C4-2B (cell line): ENCODE results near the gene L3MBTL4.

Source experiments
- ZFX ChIP-seq: fragments of 450-650 bp; IDR thresholded peaks from 2 replicates; pipeline ENCODE4 v1.6.1; 2017
- TF ChIP-seq, protein P1 (sequence below): fragments of 450-650 bp; conservative IDR thresholded peaks from 2 replicates; pipeline ENCODE4 v1.5.1; 2017; ENCODE audit warnings: mild to moderate bottlenecking

DNA sequence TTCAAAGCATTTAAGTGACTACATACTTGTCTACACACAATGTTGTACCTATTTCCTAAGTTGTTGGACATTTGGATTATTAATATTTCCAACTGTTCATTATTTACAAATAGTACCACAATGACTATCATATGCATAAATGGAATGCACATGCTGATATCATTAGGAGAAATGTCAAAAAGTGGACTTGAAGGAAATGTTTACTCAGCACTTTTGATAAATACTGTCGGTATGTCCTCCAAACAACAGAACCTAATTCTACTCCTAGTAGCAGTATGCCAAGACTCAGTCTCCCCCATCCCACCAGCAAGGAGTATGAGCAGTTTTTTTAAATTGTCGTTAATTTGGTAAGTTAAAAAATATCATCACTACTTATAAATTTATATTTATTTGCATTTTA, 116.8 kb downstream of the L3MBTL4 start:
- TF ChIP-seq, protein P1, sequence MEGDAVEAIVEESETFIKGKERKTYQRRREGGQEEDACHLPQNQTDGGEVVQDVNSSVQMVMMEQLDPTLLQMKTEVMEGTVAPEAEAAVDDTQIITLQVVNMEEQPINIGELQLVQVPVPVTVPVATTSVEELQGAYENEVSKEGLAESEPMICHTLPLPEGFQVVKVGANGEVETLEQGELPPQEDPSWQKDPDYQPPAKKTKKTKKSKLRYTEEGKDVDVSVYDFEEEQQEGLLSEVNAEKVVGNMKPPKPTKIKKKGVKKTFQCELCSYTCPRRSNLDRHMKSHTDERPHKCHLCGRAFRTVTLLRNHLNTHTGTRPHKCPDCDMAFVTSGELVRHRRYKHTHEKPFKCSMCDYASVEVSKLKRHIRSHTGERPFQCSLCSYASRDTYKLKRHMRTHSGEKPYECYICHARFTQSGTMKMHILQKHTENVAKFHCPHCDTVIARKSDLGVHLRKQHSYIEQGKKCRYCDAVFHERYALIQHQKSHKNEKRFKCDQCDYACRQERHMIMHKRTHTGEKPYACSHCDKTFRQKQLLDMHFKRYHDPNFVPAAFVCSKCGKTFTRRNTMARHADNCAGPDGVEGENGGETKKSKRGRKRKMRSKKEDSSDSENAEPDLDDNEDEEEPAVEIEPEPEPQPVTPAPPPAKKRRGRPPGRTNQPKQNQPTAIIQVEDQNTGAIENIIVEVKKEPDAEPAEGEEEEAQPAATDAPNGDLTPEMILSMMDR = no peak
- TF ChIP-seq ZFX = no peak
